Loucy (cell line): ENCODE data around the gene TRNP1.

Experiments used
- H2AFZ ChIP-seq: fragments of 200-600 bp; sonication (generic); 2 replicates; pipeline ENCODE4 v1.6.0; 2016; ENCODE audit warnings: antibody characterized with exemption, mild to moderate bottlenecking, low read length, moderate library complexity
- H3F3A ChIP-seq: fragments of 200-600 bp; 2 replicates; pipeline ENCODE4 v1.6.0; 2016; ENCODE audit warnings: antibody characterized with exemption, low read depth, mild to moderate bottlenecking
- H3K27me3 ChIP-seq: fragments of 200-600 bp; sonication (generic); 2 replicates; pipeline ENCODE4 v1.6.1; 2014; ENCODE audit warnings: low read length, mild to moderate bottlenecking; ENCODE audit not compliant: insufficient read depth, poor library complexity, severe bottlenecking
- H3K36me3 ChIP-seq: fragments of 200-600 bp; sonication (generic); 2 replicates; pipeline ENCODE4 v1.6.1; 2016; ENCODE audit warnings: low read length; ENCODE audit not compliant: insufficient read depth
- H3K4me1 ChIP-seq: fragments of 200-600 bp; sonication (generic); 2 replicates; pipeline ENCODE4 v1.5.1; 2014; ENCODE audit warnings: low read length, mild to moderate bottlenecking; ENCODE audit not compliant: insufficient read depth, poor library complexity, severe bottlenecking
- H3K4me2 ChIP-seq: fragments of 200-600 bp; sonication (generic); 2 replicates; pipeline ENCODE4 v1.6.0; 2014; ENCODE audit warnings: antibody characterized with exemption, low read length, low read depth, mild to moderate bottlenecking; ENCODE audit not compliant: poor library complexity, severe bottlenecking
- H3K4me3 ChIP-seq: fragments of 200-600 bp; sonication (generic); 2 replicates; pipeline ENCODE4 v1.5.1; 2014; ENCODE audit warnings: low read length, mild to moderate bottlenecking, mixed read lengths; ENCODE audit not compliant: poor library complexity, severe bottlenecking
- H3K79me2 ChIP-seq: fragments of 200-600 bp; sonication (generic); 2 replicates; pipeline ENCODE4 v1.6.1; 2014; ENCODE audit warnings: low read length; ENCODE audit not compliant: insufficient read depth
- H3K9ac ChIP-seq: fragments of 200-600 bp; sonication (generic); 2 replicates; pipeline ENCODE4 v1.6.0; 2014; ENCODE audit warnings: mild to moderate bottlenecking, low read depth, low read length, moderate library complexity; ENCODE audit not compliant: poor library complexity, severe bottlenecking
- H3K9me2 ChIP-seq: fragments of 200-600 bp; sonication (generic); replicated peaks from 2 replicates; pipeline ENCODE4 v1.6.1; 2016; ENCODE audit warnings: low read depth, low read length, mixed read lengths
- H3K9me3 ChIP-seq: fragments of 200-600 bp; sonication (generic); 2 replicates; pipeline ENCODE4 v1.6.1; 2014; ENCODE audit warnings: mild to moderate bottlenecking, antibody characterized with exemption, low read length, low read depth; ENCODE audit not compliant: insufficient read depth
- H4K20me1 ChIP-seq: fragments of 200-600 bp; sonication (generic); 2 replicates; pipeline ENCODE4 v1.6.0; 2014; ENCODE audit warnings: antibody characterized with exemption, low read length, mild to moderate bottlenecking; ENCODE audit not compliant: insufficient read depth, poor library complexity, severe bottlenecking
- EZH2phosphoT487 ChIP-seq: fragments of 200-600 bp; IDR thresholded peaks from 2 replicates; pipeline ENCODE4 v1.6.1; 2018; ENCODE audit warnings: antibody characterized with exemption, mild to moderate bottlenecking, moderate library complexity, borderline replicate concordance
- TF ChIP-seq, protein P1 (sequence below): fragments of 200-600 bp; sonication (generic); conservative IDR thresholded peaks from 2 replicates; pipeline ENCODE4 v1.5.1; 2014; ENCODE audit warnings: mild to moderate bottlenecking, antibody characterized with exemption, low read length

The TRNP1 gene

DNA sequence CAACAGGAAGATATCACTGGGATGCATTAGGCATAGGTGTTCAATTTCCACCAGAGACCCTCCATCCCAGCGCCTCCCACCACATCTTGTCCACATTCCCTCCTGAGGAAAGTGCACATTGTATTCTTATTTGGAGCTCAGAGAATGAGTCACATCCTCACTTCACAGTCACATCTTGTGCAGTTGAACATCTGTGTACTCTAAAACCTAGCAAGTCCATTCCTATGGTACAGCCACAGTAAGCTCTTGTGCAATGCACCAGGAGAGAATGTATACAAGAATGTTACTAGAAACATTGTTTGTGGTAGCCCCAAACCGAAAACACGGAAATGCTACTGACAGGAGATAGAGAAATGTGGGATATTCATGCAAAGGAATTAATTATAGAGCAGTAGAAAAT is 31.7 kb upstream of the TRNP1 start:
- H4K20me1 ChIP-seq = no peaks in the 10 kb centered on the region
- no peaks in the 10 kb centered on the region for H3K27me3 ChIP-seq
- peaks cover 5% of the 10 kb centered on the region for H3K4me1 ChIP-seq
- H3K9me3 ChIP-seq = no peaks in the 10 kb centered on the region
- TF ChIP-seq EZH2phosphoT487 = no peak
- no peak overlapping the region for H2AFZ ChIP-seq
- no peaks in the 10 kb centered on the region for H3F3A ChIP-seq
- no peak overlapping the region for H3K4me3 ChIP-seq
- no peak overlapping the region for H3K9ac ChIP-seq
- H3K9me2 ChIP-seq = no peaks in the 10 kb centered on the region
- no peaks in the 10 kb centered on the region for H3K79me2 ChIP-seq
- no peaks in the 10 kb centered on the region for H3K36me3 ChIP-seq
- H3K4me2 ChIP-seq = no peak overlapping the region

DNA sequence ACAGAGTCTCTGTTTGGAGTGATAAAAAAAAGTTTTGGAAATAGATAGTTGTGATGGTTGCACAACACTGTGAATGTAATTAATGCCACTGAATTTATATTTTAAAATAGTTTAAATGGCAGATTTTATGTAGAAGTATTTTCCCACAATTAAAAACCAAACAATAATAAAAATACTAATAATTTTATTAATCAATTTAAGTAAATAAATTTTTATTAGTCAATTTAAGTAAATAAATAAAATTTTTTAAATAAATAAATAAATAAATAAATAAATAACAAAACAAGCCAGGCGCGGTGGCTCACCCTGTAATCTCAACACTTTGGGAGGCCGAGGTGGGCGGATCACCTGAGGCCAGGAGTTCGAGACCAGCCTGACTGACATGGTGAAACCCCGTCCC is 28.3 kb upstream of the TRNP1 start:
- Histone ChIP-seq H3K4me1 (peaks cover 5% of the 10 kb centered on the region), H3K9ac (no peak overlapping the region), H3K79me2 (no peaks in the 10 kb centered on the region), H3K4me2 (no peak overlapping the region), H4K20me1 (no peaks in the 10 kb centered on the region), H3K4me3 (no peak overlapping the region), H3K36me3 (no peaks in the 10 kb centered on the region), H3K9me3 (no peaks in the 10 kb centered on the region), H3F3A (no peaks in the 10 kb centered on the region), H3K27me3 (no peaks in the 10 kb centered on the region), H3K9me2 (no peaks in the 10 kb centered on the region), H2AFZ (no peak overlapping the region)
- TF ChIP-seq EZH2phosphoT487 = no peak
- TF ChIP-seq, protein P1, sequence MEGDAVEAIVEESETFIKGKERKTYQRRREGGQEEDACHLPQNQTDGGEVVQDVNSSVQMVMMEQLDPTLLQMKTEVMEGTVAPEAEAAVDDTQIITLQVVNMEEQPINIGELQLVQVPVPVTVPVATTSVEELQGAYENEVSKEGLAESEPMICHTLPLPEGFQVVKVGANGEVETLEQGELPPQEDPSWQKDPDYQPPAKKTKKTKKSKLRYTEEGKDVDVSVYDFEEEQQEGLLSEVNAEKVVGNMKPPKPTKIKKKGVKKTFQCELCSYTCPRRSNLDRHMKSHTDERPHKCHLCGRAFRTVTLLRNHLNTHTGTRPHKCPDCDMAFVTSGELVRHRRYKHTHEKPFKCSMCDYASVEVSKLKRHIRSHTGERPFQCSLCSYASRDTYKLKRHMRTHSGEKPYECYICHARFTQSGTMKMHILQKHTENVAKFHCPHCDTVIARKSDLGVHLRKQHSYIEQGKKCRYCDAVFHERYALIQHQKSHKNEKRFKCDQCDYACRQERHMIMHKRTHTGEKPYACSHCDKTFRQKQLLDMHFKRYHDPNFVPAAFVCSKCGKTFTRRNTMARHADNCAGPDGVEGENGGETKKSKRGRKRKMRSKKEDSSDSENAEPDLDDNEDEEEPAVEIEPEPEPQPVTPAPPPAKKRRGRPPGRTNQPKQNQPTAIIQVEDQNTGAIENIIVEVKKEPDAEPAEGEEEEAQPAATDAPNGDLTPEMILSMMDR = no peak

DNA sequence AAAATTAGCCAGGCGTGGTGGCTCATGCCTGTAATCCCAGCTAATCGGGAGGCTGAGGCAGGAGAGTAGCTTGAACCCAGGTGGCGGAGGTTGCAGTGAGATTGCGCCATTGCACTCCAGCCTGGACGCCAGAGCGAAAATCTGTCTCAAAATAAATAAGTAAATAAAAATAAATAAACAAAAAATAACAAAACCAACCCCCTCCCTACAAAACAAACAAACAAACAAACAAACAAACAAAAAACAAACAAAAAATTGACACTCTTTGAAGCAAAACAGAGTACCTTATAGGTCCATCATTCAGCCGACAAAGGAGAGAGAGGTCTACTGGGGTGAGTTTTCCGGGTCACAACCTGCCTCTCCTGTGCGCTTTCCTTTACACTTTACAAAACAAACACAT is 27.9 kb upstream of the TRNP1 start:
- Histone ChIP-seq H3K9me2 (no peaks in the 10 kb centered on the region), H2AFZ (no peak overlapping the region), H3K9me3 (no peaks in the 10 kb centered on the region), H3K9ac (no peak overlapping the region), H3K4me3 (no peak overlapping the region), H3K36me3 (no peaks in the 10 kb centered on the region), H3K79me2 (no peaks in the 10 kb centered on the region), H4K20me1 (no peaks in the 10 kb centered on the region), H3K4me1 (peaks cover 5% of the 10 kb centered on the region), H3K27me3 (no peaks in the 10 kb centered on the region), H3F3A (no peaks in the 10 kb centered on the region), H3K4me2 (no peak overlapping the region)
- TF ChIP-seq EZH2phosphoT487 = no peak
- TF ChIP-seq, protein P1 = no peak

DNA sequence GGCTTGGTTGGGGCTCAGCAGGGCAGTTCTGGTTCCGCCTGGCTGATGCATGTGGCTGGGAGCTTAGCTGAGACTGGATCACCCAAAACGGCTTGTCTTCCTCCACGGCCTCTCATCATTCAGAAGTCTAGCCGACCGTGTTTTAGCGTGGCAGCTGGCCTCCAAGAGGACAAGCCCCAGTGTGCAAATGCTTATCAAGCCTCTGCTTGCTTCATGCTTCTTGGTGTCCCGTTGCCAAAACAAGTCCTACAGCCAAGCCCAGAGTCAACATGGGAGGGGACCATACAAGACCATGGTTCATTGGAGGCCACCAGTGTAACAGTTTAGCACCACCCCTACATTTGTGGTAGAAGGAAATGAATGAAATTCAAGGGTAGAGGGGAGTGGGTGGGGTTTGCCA is 22.7 kb upstream of the TRNP1 start:
- Histone ChIP-seq H3K9me3 (no peaks in the 10 kb centered on the region), H2AFZ (no peak overlapping the region), H3F3A (no peaks in the 10 kb centered on the region), H3K4me3 (no peak overlapping the region), H3K36me3 (no peaks in the 10 kb centered on the region), H3K79me2 (no peaks in the 10 kb centered on the region), H4K20me1 (no peaks in the 10 kb centered on the region), H3K27me3 (no peaks in the 10 kb centered on the region), H3K4me2 (no peak overlapping the region), H3K9ac (no peak overlapping the region), H3K4me1 (peaks cover 14% of the 10 kb centered on the region), H3K9me2 (no peaks in the 10 kb centered on the region)
- TF ChIP-seq EZH2phosphoT487 = no peak
- TF ChIP-seq, protein P1 = no peak
